AG08395 (cell line): ENCODE results near the gene HIP1.
"Not testable (repeated sequence)": the region's sequence is repeated elsewhere in the genome, so short reads cannot be mapped to it uniquely, and the experiment has no call there.

Source experiments
- DNase-seq: peaks from one replicate; pipeline ENCODE4 v3.0.0; 2012; ENCODE audit warnings: mixed read lengths, low spot score

Gene HIP1

GRCh38 chr7:75642810-75643486 is 95.8 kb downstream of the HIP1 start:
- DNase-seq: peak; percentile 51

GRCh38 chr7:75640201-75640600 is 98.5 kb downstream of the HIP1 start:
- DNase-seq: no peak

- peak; percentile 20 for DNase-seq
Observed at GRCh38 chr7:75639886-75640190, 98.9 kb downstream of the HIP1 start.

- peak; percentile 54 for DNase-seq
Observed at GRCh38 chr7:75639071-75639885, 99.5 kb downstream of the HIP1 start.

- DNase-seq: peak; percentile 75
Observed at GRCh38 chr7:75638594-75639070, 100.1 kb downstream of the HIP1 start.

- no peak for DNase-seq
Observed at GRCh38 chr7:75637854-75638593, 100.7 kb downstream of the HIP1 start.

GRCh38 chr7:75635036-75635435 is 103.7 kb downstream of the HIP1 start:
- no peak for DNase-seq

GRCh38 chr7:75632587-75632986 is 106.2 kb downstream of the HIP1 start:
- not testable (repeated sequence) for DNase-seq

GRCh38 chr7:75631711-75632110 is 107.0 kb downstream of the HIP1 start:
- no peak for DNase-seq

GRCh38 chr7:75630549-75630948 is 108.2 kb downstream of the HIP1 start:
- no peak for DNase-seq

- DNase-seq: no peak
Observed at GRCh38 chr7:75629044-75629443, 109.7 kb downstream of the HIP1 start.

- no peak for DNase-seq
Observed at GRCh38 chr7:75628055-75628454, 110.7 kb downstream of the HIP1 start.

- DNase-seq: no peak
Observed at GRCh38 chr7:75626954-75627353, 111.8 kb downstream of the HIP1 start.

- DNase-seq: no peak
Observed at GRCh38 chr7:75625868-75626267, 112.9 kb downstream of the HIP1 start.

- DNase-seq: peak; percentile 67
Observed at GRCh38 chr7:75624134-75624832, 114.5 kb downstream of the HIP1 start.

- DNase-seq: peak; percentile 49
Observed at GRCh38 chr7:75623390-75624133, 115.2 kb downstream of the HIP1 start.

- DNase-seq: no peak
Observed at GRCh38 chr7:75621124-75621523, 117.6 kb downstream of the HIP1 start.

GRCh38 chr7:75619636-75620035 is 119.1 kb downstream of the HIP1 start:
- DNase-seq: no peak

- DNase-seq: no peak
Observed at GRCh38 chr7:75617634-75618234, 121.0 kb downstream of the HIP1 start.

- no peak for DNase-seq
Observed at GRCh38 chr7:75616421-75617167, 122.1 kb downstream of the HIP1 start.
